GM18858 (cell line): Measurements from ENCODE around the gene TPGS2.

ENCODE experiments used
- ATAC-seq: cut with Tn5 transposase; IDR thresholded peaks from one replicate; pipeline ENCODE4 v1.9.1; 2021; ENCODE audit not compliant: unreplicated experiment

Gene TPGS2

GRCh38 chr18:36744261-36744876 is 84.4 kb downstream of the TPGS2 start:
- ATAC-seq, result no peak
